HG02798 (cell line): ENCODE results near the gene LGALS3BP.
"Not testable (repeated sequence)": the region's sequence is repeated elsewhere in the genome, so short reads cannot be mapped to it uniquely, and the experiment has no call there.

ENCODE experiments used
- ATAC-seq: cut with Tn5 transposase; IDR thresholded peaks from one replicate; pipeline ENCODE4 v1.9.1; 2021; ENCODE audit warnings: mild to moderate bottlenecking; ENCODE audit not compliant: unreplicated experiment, poor library complexity

LGALS3BP gene

GRCh38 chr17:78966910-78967600, 12.7 kb downstream of the LGALS3BP start:
- no peak for ATAC-seq

GRCh38 chr17:78966123-78966813, 13.5 kb downstream of the LGALS3BP start:
- no peak for ATAC-seq

GRCh38 chr17:78965491-78965924, 14.2 kb downstream of the LGALS3BP start:
- ATAC-seq: no peak

GRCh38 chr17:78963378-78963777, 16.3 kb downstream of the LGALS3BP start:
- no peak for ATAC-seq

- ATAC-seq: not testable (repeated sequence)
These were observed 16.8 kb downstream of the LGALS3BP start for GRCh38 chr17:78962984-78963348.

- no peak for ATAC-seq
These were observed 17.3 kb downstream of the LGALS3BP start for GRCh38 chr17:78962345-78962983.

GRCh38 chr17:78961571-78961970, 18.2 kb downstream of the LGALS3BP start:
- ATAC-seq: no peak

- no peak for ATAC-seq
These were observed 18.8 kb downstream of the LGALS3BP start for GRCh38 chr17:78960928-78961327.

- ATAC-seq: no peak
These were observed 19.9 kb downstream of the LGALS3BP start for GRCh38 chr17:78959803-78960202.

GRCh38 chr17:78958641-78959127, 21.0 kb downstream of the LGALS3BP start:
- ATAC-seq: no peak

- no peak for ATAC-seq
These were observed 22.6 kb downstream of the LGALS3BP start for GRCh38 chr17:78957128-78957527.

- ATAC-seq: no peak
These were observed 23.5 kb downstream of the LGALS3BP start for GRCh38 chr17:78956254-78956653.

GRCh38 chr17:78954684-78955083, 25.0 kb downstream of the LGALS3BP start:
- ATAC-seq: no peak

GRCh38 chr17:78953356-78954350, 26.1 kb downstream of the LGALS3BP start:
- no peak for ATAC-seq

GRCh38 chr17:78952706-78953105, 27.0 kb downstream of the LGALS3BP start:
- no peak for ATAC-seq

GRCh38 chr17:78951967-78952551, 27.7 kb downstream of the LGALS3BP start:
- ATAC-seq: no peak

- ATAC-seq: no peak
These were observed 28.9 kb downstream of the LGALS3BP start for GRCh38 chr17:78950870-78951269.

GRCh38 chr17:78947235-78948149, 32.2 kb downstream of the LGALS3BP start:
- ATAC-seq: no peak

- no peak for ATAC-seq
These were observed 33.1 kb downstream of the LGALS3BP start for GRCh38 chr17:78946631-78947030.
